ENCODE data around the gene MAGI2.

MAGI2 gene

GRCh38 chr7:79064187-79064823 lies 389.2 kb downstream of the MAGI2 start:
- no peak for TF ChIP-seq CTCF (IDR thresholded peaks at IDR 0.05; ENCODE audit: insufficient read depth, missing control alignments)
- FAIRE-seq (no peak), DNase-seq (ENCODE audit: insufficient read length, low spot score) (no peak)

- no peak for DNase-seq (ENCODE audit: insufficient read length, low spot score)
- no peak for FAIRE-seq
- no peak for TF ChIP-seq CTCF (IDR thresholded peaks at IDR 0.05; ENCODE audit: insufficient read depth, missing control alignments)
Observed at GRCh38 chr7:79063019-79063698, 390.3 kb downstream of the MAGI2 start.

GRCh38 chr7:79060498-79060897 lies 393.0 kb downstream of the MAGI2 start:
- TF ChIP-seq CTCF (IDR thresholded peaks at IDR 0.05; ENCODE audit: insufficient read depth, missing control alignments), result no peak
- no peak for DNase-seq (ENCODE audit: insufficient read length, low spot score)
- FAIRE-seq, result no peak

- TF ChIP-seq CTCF (IDR thresholded peaks at IDR 0.05; ENCODE audit: insufficient read depth, missing control alignments), result no peak
- FAIRE-seq (no peak), DNase-seq (ENCODE audit: insufficient read length, low spot score) (no peak)
Observed at GRCh38 chr7:79055722-79056415, 397.6 kb downstream of the MAGI2 start.

GRCh38 chr7:79051915-79052314 lies 401.6 kb downstream of the MAGI2 start:
- no peak for TF ChIP-seq CTCF (IDR thresholded peaks at IDR 0.05; ENCODE audit: insufficient read depth, missing control alignments)
- FAIRE-seq (no peak), DNase-seq (ENCODE audit: insufficient read length, low spot score) (no peak)

- TF ChIP-seq CTCF (IDR thresholded peaks at IDR 0.05; ENCODE audit: insufficient read depth, missing control alignments), result no peak
- no peak for FAIRE-seq
- DNase-seq (ENCODE audit: insufficient read length, low spot score), result no peak
Observed at GRCh38 chr7:79050603-79051002, 402.9 kb downstream of the MAGI2 start.

GRCh38 chr7:79046061-79046460 lies 407.4 kb downstream of the MAGI2 start:
- FAIRE-seq (no peak), DNase-seq (ENCODE audit: insufficient read length, low spot score) (no peak)
- no peak for TF ChIP-seq CTCF (IDR thresholded peaks at IDR 0.05; ENCODE audit: insufficient read depth, missing control alignments)

Measured in D721Med (cell line).